Esophagus muscularis mucosa (tissue), 4 donors: ENCODE measurements around the gene TMEM130.

Source experiments
- EP300 ChIP-seq: sonication (generic); formaldehyde crosslinking; IDR thresholded peaks from one replicate; pipeline ENCODE4 v1.6.1; 2017; ENCODE audit warnings: antibody characterized with exemption
- POLR2A ChIP-seq: fragments of 450-650 bp; IDR thresholded peaks from one replicate; pipeline ENCODE4 v1.6.1; 2017; ENCODE audit warnings: antibody characterized with exemption, moderate library complexity, mild to moderate bottlenecking, low read depth
- POLR2AphosphoS5 ChIP-seq, 2 donors: sonication (generic); formaldehyde crosslinking; IDR thresholded peaks; one replicate each; pipeline ENCODE4 v1.6.1; 2017; ENCODE audit warnings: antibody characterized with exemption in 2 of 2
- TF ChIP-seq, protein P1 (sequence below), 3 experiments: fragments of 200-600 bp in 2 of 3; fragments of 450-650 bp in 1 of 3; sonication (generic) in 2 of 3; IDR thresholded peaks; one replicate each; pipeline ENCODE4 v1.5.1; 2017 to 2019; ENCODE audit warnings: antibody characterized with exemption in 3 of 3, mild to moderate bottlenecking in 2 of 3, moderate library complexity in 1 of 3

DNA sequence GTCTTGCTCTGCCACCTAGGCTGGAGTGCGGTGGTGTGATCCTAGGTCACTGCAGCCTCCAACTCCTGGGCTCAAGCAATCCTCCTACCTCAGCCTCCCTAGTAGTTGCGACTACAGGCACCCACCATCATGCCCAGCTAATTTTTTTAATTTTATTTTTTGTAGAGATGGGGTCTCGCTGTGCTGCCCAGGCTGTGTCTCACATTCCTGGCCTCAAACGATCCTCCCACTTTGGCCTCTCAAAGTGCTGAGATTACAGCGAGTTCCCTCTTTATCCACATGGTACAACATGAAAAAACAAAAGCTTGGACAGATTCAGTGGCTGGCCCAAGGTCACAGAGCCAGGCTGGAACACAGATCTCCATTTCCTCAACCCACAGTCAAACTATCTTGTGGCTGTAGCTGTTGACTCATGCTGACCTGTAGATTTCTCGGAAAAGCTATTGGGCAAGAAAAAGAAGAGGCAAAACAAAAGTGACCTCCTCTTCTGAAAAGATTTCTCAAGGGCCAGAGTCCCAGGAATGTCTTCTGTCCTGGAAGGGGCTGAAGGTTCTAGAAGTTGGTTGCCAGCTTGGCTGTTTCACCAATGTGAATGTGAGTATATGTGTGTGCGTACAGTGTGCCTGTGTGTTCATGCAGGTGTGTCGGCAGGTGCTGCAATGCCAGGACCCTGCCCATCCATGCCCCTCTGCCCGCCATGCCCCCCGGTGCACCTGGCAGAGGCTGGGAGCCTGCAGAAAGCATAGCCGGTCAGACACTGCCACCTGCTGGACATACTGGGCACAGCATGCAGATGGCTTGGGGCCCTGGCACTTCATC is 28.4 kb downstream of the TMEM130 start:
- TF ChIP-seq POLR2A (no peak), POLR2AphosphoS5 (IDR thresholded peaks at IDR 0.05) (no peak), EP300 (no peak)
- TF ChIP-seq, protein P1, sequence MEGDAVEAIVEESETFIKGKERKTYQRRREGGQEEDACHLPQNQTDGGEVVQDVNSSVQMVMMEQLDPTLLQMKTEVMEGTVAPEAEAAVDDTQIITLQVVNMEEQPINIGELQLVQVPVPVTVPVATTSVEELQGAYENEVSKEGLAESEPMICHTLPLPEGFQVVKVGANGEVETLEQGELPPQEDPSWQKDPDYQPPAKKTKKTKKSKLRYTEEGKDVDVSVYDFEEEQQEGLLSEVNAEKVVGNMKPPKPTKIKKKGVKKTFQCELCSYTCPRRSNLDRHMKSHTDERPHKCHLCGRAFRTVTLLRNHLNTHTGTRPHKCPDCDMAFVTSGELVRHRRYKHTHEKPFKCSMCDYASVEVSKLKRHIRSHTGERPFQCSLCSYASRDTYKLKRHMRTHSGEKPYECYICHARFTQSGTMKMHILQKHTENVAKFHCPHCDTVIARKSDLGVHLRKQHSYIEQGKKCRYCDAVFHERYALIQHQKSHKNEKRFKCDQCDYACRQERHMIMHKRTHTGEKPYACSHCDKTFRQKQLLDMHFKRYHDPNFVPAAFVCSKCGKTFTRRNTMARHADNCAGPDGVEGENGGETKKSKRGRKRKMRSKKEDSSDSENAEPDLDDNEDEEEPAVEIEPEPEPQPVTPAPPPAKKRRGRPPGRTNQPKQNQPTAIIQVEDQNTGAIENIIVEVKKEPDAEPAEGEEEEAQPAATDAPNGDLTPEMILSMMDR (IDR thresholded peaks at IDR 0.05) = peak in 2 of 3 experiments; percentile 92 to 96
